Hepatocyte (in vitro differentiated cells): ENCODE data around the gene TSPAN4. TPM values are rescaled to one million over a fixed set of nuclear protein-coding genes. Genes with fewer than 3 reads are reported as not detected.

Experiments
- DNase-seq: peaks from one replicate; pipeline ENCODE4 v3.0.0-alpha.2; 2016; ENCODE audit warnings: low spot score
- H2AFZ ChIP-seq: fragments of 200-600 bp; sonication (generic); 2 replicates; pipeline ENCODE4 v1.6.0; 2016; ENCODE audit warnings: antibody characterized with exemption, mild to moderate bottlenecking
- H3K27ac ChIP-seq: fragments of 200-600 bp; sonication (generic); 2 replicates; pipeline ENCODE4 v1.5.1; 2016; ENCODE audit warnings: mild to moderate bottlenecking
- H3K27me3 ChIP-seq: fragments of 200-600 bp; sonication (generic); 2 replicates; pipeline ENCODE4 v1.6.1; 2016
- H3K36me3 ChIP-seq: fragments of 200-600 bp; sonication (generic); replicated peaks from 2 replicates; pipeline ENCODE4 v1.5.1; 2016; ENCODE audit warnings: low read depth; ENCODE audit not compliant: insufficient read depth
- H3K4me1 ChIP-seq: fragments of 200-600 bp; sonication (generic); 2 replicates; pipeline ENCODE4 v1.5.1; 2016; ENCODE audit warnings: mild to moderate bottlenecking, moderate library complexity; ENCODE audit not compliant: insufficient read depth
- H3K4me2 ChIP-seq: fragments of 200-600 bp; sonication (generic); 2 replicates; pipeline ENCODE4 v1.6.0; 2016
- H3K4me3 ChIP-seq: fragments of 200-600 bp; sonication (generic); 2 replicates; pipeline ENCODE4 v1.5.1; 2016; ENCODE audit warnings: mild to moderate bottlenecking
- H3K79me2 ChIP-seq: fragments of 200-600 bp; sonication (generic); 2 replicates; pipeline ENCODE4 v1.6.0; 2017; ENCODE audit warnings: mild to moderate bottlenecking
- H3K9me2 ChIP-seq: fragments of 200-600 bp; sonication (generic); replicated peaks from 2 replicates; pipeline ENCODE4 v1.6.0; 2017; ENCODE audit warnings: mild to moderate bottlenecking; ENCODE audit not compliant: insufficient read depth
- H3K9me3 ChIP-seq: fragments of 200-600 bp; sonication (generic); 2 replicates; pipeline ENCODE4 v1.5.1; 2016; ENCODE audit warnings: low read depth, mild to moderate bottlenecking
- H4K20me1 ChIP-seq: fragments of 200-600 bp; sonication (generic); 2 replicates; pipeline ENCODE4 v1.6.0; 2016; ENCODE audit warnings: mild to moderate bottlenecking; ENCODE audit not compliant: insufficient read depth, poor library complexity, severe bottlenecking
- EZH2 ChIP-seq: fragments of 200-600 bp; sonication (generic); IDR thresholded peaks from 2 replicates; pipeline ENCODE4 v1.6.1; 2016; ENCODE audit warnings: antibody characterized with exemption, mild to moderate bottlenecking, borderline replicate concordance
- EZH2phosphoT487 ChIP-seq: fragments of 200-600 bp; sonication (generic); IDR thresholded peaks from one replicate; pipeline ENCODE4 v1.6.1; 2018; ENCODE audit warnings: antibody characterized with exemption, mild to moderate bottlenecking, low read depth, moderate library complexity; ENCODE audit not compliant: unreplicated experiment, severe bottlenecking
- WGBS: methylation state at CpG from one replicate; pipeline ENCODE4 v1.1.6; 2016; ENCODE audit warnings: low lambda C conversion rate; ENCODE audit errors: missing lambda C conversion rate; 5-methylcytosine and 5-hydroxymethylcytosine counted together
- polyA plus RNA-seq: library from polyadenylated mRNA; unstranded; fragments of >200 nt; fragmentation: Nextera tagmentation; extraction: Ambion mirVana; gene quantifications from 2 replicates; pipeline ENCODE4 v1.2.1, GENCODE V29; 2016
- total RNA-seq: library from RNA; depleted of rRNA; stranded (reverse); fragments of >200 nt; gene quantifications from 2 replicates; pipeline ENCODE4 v1.2.3, GENCODE V29; 2014
- TF ChIP-seq, protein P1 (sequence below): fragments of 200-600 bp; sonication (generic); IDR thresholded peaks from 2 replicates; pipeline ENCODE4 v1.5.1; 2016; ENCODE audit warnings: antibody characterized with exemption, mild to moderate bottlenecking; ENCODE audit not compliant: poor library complexity

The TSPAN4 gene
- total and polyA plus RNA-seq, 2 experiments from 2014 or later: 82.8 to 148 TPM

DNA sequence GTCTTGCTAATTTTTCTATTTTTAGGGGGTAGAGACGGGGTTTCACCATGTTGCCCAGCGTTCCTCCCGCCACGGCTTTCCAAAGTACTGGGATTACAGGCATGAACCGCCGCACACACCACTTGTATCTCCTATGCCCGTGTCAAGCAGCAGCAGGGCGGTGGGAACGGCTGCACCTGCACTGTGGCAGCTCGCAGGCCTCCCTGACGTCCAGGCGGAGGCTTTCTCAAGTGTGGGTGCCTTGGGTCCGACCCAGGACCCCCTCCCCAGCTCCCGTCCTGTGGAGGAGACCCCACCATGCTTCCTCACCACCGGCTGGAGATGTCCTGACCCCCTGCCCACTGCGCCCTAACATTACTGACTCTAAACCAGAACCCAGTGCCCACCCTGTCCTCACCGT is 25.7 kb downstream of the TSPAN4 start:
- Histone ChIP-seq H2AFZ (no peak overlapping the region), H3K4me1 (peaks cover 4% of the 10 kb centered on the region), H3K4me3 (no peak overlapping the region), H3K27me3 (no peaks in the 10 kb centered on the region), H3K9me3 (no peaks in the 10 kb centered on the region), H3K4me2 (no peak overlapping the region), H3K27ac (no peak overlapping the region), H3K9me2 (no peaks in the 10 kb centered on the region), H4K20me1 (no peaks in the 10 kb centered on the region), H3K79me2 (no peaks in the 10 kb centered on the region), H3K36me3 (no peaks in the 10 kb centered on the region)
- TF ChIP-seq EZH2 (no peak), EZH2phosphoT487 (no peak)
- TF ChIP-seq, protein P1, sequence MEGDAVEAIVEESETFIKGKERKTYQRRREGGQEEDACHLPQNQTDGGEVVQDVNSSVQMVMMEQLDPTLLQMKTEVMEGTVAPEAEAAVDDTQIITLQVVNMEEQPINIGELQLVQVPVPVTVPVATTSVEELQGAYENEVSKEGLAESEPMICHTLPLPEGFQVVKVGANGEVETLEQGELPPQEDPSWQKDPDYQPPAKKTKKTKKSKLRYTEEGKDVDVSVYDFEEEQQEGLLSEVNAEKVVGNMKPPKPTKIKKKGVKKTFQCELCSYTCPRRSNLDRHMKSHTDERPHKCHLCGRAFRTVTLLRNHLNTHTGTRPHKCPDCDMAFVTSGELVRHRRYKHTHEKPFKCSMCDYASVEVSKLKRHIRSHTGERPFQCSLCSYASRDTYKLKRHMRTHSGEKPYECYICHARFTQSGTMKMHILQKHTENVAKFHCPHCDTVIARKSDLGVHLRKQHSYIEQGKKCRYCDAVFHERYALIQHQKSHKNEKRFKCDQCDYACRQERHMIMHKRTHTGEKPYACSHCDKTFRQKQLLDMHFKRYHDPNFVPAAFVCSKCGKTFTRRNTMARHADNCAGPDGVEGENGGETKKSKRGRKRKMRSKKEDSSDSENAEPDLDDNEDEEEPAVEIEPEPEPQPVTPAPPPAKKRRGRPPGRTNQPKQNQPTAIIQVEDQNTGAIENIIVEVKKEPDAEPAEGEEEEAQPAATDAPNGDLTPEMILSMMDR: no peak
- WGBS: 93% methylated on average over 17 of the region's 17 CpGs
- no peak for DNase-seq

GRCh38 chr11:868802-869201 is 26.1 kb downstream of the TSPAN4 start:
- DNase-seq: no peak
- no peaks in the 10 kb centered on the region for H4K20me1 ChIP-seq
- H3K4me1 ChIP-seq: peaks cover under 1% of the 10 kb centered on the region
- no peaks in the 10 kb centered on the region for H3K36me3 ChIP-seq
- no peak overlapping the region for H3K4me3 ChIP-seq
- no peak for TF ChIP-seq EZH2phosphoT487
- TF ChIP-seq, protein P1: no peak
- no peak for TF ChIP-seq EZH2
- no peaks in the 10 kb centered on the region for H3K9me3 ChIP-seq
- H3K4me2 ChIP-seq: no peak overlapping the region
- H3K9me2 ChIP-seq: no peaks in the 10 kb centered on the region
- no peak overlapping the region for H3K27ac ChIP-seq
- H3K27me3 ChIP-seq: no peaks in the 10 kb centered on the region
- no peaks in the 10 kb centered on the region for H3K79me2 ChIP-seq
- WGBS: 95% methylated on average over 12 of the region's 12 CpGs
- H2AFZ ChIP-seq: no peak overlapping the region

- no peaks in the 10 kb centered on the region for H3K27me3 ChIP-seq
- no peaks in the 10 kb centered on the region for H4K20me1 ChIP-seq
- H3K9me2 ChIP-seq: no peaks in the 10 kb centered on the region
- H3K36me3 ChIP-seq: no peaks in the 10 kb centered on the region
- H3K4me1 ChIP-seq: no peaks in the 10 kb centered on the region
- no peak overlapping the region for H2AFZ ChIP-seq
- H3K4me3 ChIP-seq: no peak overlapping the region
- no peaks in the 10 kb centered on the region for H3K79me2 ChIP-seq
- DNase-seq: no peak
- 89% methylated on average over 20 of the region's 25 CpGs for WGBS
- TF ChIP-seq, protein P1: no peak
- no peak for TF ChIP-seq EZH2phosphoT487
- no peak for TF ChIP-seq EZH2
- H3K4me2 ChIP-seq: no peak overlapping the region
- H3K27ac ChIP-seq: no peak overlapping the region
- no peaks in the 10 kb centered on the region for H3K9me3 ChIP-seq
These were observed 26.9 kb downstream of the TSPAN4 start for GRCh38 chr11:869399-870126.
